ENCODE results near the gene RPL10.
"Not testable (repeated sequence)": the region's sequence is repeated elsewhere in the genome, so short reads cannot be mapped to it uniquely, and the experiment has no call there.

Gene RPL10

GRCh38 chrX:154389812-154390747 lies 8.1 kb upstream of the RPL10 start:
- not testable (repeated sequence) for DNase-seq

DNA sequence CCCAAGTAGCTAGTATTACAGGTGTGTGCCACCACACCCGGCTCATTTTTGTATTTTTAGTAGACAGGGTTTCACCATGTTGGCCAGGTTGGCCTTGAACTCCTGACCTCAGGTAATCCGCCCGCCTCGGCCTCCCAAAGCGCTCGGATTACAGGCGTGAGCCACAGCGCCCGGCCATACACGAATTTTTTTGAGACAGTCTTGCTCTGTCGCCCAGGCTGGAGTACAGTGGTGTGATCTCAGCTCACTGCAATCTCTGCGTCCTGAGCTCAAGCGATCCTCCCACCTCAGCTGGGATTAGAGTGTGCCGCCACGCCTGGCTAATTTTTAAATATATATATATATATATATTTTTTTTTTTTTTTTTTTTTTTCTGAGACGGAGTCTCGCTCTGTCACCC lies 1.8 kb upstream of the RPL10 start:
- DNase-seq; intact Hi-C loops (cut with DNase I): not testable (repeated sequence)

More at GRCh38 chrX:154389812-154390747, 8.1 kb upstream of the RPL10 start:
- intact Hi-C loops (cut with DNase I): not testable (repeated sequence)

GRCh38 chrX:154396973-154397887 lies 947 bp upstream of the RPL10 start:
- intact Hi-C loops (cut with DNase I): no loop called here
- peak in 39 of 42 donors; percentile 21 to 79 (median 59) for DNase-seq

- intact Hi-C loops (cut with DNase I): no loop called here
Measured at GRCh38 chrX:154398668-154399526, 720 bp downstream of the RPL10 start.

GRCh38 chrX:154399527-154400368 lies 1.6 kb downstream of the RPL10 start:
- intact Hi-C loops (cut with DNase I): no loop called here
- no peak for DNase-seq

More at GRCh38 chrX:154398668-154399526, 720 bp downstream of the RPL10 start:
- peak; percentile 67 to 91 (median 81) for DNase-seq

DNA sequence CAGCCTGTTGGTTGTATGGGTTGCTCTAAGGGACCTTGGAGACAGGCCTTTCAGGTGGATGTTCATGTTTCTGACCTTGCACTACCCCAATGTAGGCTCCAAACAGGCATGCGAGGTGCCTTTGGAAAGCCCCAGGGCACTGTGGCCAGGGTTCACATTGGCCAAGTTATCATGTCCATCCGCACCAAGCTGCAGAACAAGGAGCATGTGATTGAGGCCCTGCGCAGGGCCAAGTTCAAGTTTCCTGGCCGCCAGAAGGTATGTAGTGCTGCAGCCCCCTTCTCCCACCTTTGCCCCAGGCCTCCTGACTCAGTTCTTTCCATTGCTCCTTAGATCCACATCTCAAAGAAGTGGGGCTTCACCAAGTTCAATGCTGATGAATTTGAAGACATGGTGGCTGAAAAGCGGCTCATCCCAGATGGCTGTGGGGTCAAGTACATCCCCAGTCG lies 2.2 kb downstream of the RPL10 start:
- DNase-seq; intact Hi-C loops (cut with DNase I): not testable (repeated sequence)

DNA sequence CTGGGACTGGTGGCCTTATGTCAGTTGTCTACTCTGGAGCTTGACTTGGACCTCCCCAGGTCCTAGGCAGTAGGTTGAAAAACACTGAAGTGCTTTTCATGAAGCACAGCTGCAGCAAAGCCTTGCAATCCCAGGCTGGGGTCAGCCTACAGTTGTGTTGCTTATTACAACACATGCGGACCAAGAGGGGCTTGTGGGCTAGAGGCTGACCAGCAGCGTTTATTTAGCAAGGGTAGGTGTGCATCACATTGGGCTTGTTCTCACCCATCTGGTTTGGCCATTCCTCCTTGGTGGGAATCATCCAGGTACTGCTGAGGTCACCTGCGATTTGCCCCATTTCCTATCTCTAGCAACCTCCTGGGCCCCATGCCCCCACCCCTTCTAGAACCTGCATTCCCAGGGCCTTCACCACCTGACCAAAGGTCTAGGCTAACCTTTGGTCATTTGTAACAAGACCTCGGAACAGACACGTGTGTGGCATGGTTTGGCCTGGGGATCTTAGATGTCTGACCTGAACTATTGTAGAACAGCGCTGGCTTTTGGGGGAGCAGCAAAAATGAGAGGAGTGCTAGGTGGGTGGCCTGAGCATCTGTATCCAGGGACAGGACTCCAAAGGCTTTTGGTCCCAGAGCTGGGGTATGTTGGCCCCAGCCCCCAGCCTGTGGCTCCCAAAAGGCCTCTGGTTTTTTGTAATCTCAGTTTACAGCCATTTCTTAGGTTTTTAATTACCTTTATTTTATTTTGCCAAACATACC lies 3.0 kb downstream of the RPL10 start:
- intact Hi-C loops (cut with DNase I): no loop called here

GRCh38 chrX:154401918-154402621 lies 3.9 kb downstream of the RPL10 start:
- intact Hi-C loops (cut with DNase I): no loop called here
- DNase-seq: no peak

More for the DNA sequence above, 3.0 kb downstream of the RPL10 start:
- no peak for DNase-seq

- no peak for DNase-seq
- intact Hi-C loops (cut with DNase I): no loop called here
Measured at GRCh38 chrX:154402622-154403127, 4.5 kb downstream of the RPL10 start.

GRCh38 chrX:154403192-154403591 lies 5.0 kb downstream of the RPL10 start:
- no peak for DNase-seq
- intact Hi-C loops (cut with DNase I): no loop called here

DNA sequence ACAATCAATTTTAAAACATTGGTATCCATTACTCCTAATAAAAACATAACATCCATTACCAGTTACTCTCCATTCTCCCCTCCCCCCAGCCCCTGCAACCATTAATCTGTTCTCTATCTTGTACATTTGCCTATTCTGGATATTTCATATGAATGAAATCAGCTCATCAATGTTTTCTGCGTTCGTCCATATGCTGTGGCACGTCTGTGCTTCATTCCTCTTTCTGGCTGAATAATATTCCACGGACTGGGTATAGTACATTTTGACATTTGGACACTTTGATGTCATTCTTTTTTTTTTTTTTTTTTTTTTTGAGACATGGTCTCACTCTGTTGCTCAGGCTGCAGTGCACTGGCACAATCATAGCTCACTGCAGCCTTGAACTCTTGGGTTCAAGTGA lies 5.7 kb downstream of the RPL10 start:
- intact Hi-C loops (cut with DNase I): no loop called here
- DNase-seq: no peak

DNA sequence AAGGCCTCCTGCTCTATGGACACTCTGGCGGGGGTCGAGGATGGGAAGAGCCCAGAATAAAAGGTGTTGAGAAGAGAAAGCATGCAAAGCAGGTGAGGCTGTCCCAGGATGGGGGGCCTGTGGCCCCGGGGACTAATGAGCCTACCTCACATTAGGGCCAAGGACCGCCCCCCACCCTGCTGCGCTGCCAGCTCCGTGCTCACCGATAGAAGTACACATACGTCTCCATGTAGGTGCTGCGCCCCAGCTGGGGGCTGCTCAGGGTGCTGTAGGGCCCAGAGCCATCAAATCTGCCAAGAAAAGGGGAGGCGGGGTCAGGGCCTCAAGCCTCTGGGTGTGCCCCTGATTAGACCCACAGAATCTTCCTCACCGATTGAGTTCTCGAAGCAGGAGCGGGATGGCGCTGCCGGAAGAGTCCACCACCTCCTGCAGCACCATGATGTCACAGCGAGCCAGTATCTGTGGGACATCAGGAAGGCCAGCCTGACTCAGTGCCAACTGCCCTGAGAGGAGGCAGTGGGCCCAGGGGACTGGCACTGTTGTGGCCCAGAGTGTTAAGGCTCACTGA lies 6.5 kb downstream of the RPL10 start:
- no peak for DNase-seq
- intact Hi-C loops (cut with DNase I): no loop called here

GRCh38 chrX:154408659-154409221 lies 10.6 kb downstream of the RPL10 start:
- no peak for DNase-seq

DNA sequence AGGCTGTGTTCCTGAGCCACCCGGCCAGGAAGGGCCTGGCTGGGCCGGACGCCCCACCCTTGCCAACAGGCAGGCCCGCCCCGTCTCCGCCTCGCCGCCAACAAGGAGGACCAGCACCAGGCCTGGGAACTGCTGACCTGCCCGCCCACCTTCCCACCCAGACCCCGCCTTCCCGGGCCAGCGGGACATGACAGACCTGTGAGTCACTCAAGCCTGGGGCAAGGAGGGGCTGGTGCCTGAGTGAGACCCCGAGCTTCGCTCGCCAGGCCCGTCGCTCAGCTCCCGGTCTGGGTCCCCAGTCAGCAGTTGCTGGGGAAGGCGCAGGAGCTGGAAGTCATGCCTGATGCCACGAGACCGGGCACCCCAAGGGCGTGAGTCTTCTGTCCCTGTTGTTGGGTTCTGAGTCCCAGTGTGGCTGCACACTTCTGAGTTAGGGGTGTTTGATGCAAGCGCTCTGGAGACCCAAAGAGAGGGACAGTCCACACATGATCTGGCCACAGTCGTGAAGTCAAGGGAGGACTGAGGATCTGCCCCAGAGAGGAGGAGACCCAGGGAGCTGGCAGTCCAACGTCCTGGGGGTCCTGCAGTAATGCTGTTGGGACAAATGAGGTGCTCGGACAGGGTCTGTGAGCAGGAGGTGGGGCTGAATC lies 11.2 kb downstream of the RPL10 start, which contains the start of gene DNASE1L1:
TSS of gene DNASE1L1 (minus strand) at position 33 of the 650 bp plus-strand sequence. CDS start 3,686 bp downstream, outside the sequence.
- intact Hi-C loops (cut with DNase I): no loop called here
- DNase-seq: peak in 32 of 42 donors; percentile 14 to 66 (median 37)

More at GRCh38 chrX:154408659-154409221, 10.6 kb downstream of the RPL10 start:
- intact Hi-C loops (cut with DNase I): no loop called here

GRCh38 chrX:154411981-154412340 lies 13.8 kb downstream of the RPL10 start:
- intact Hi-C loops (cut with DNase I): no loop called here
- peak; percentile 12 to 83 (median 61) for DNase-seq

All from head of caudate nucleus (tissue), 42 donors.